HEK293T (cell line): ENCODE measurements around the gene TBX10.

ENCODE experiments used
- CTBP1 ChIP-seq: fragments of 450-650 bp; IDR thresholded peaks from 2 replicates; pipeline ENCODE4 v1.6.1; 2016; ENCODE audit warnings: borderline replicate concordance
- HDGF ChIP-seq: fragments of 450-650 bp; IDR thresholded peaks from 2 replicates; pipeline ENCODE4 v1.6.1; 2017; ENCODE audit warnings: antibody characterized with exemption, borderline replicate concordance
- L3MBTL2 ChIP-seq: fragments of 450-650 bp; conservative IDR thresholded peaks from 2 replicates; pipeline ENCODE4 v1.6.1; 2016; ENCODE audit warnings: mild to moderate bottlenecking
- SP1 ChIP-seq: fragments of 450-650 bp; IDR thresholded peaks from 2 replicates; pipeline ENCODE4 v1.6.1; 2017
- ZNF384 ChIP-seq: fragments of 450-650 bp; IDR thresholded peaks from 2 replicates; pipeline ENCODE4 v1.6.1; 2016
- TF ChIP-seq, protein P1 (sequence below): fragments of 450-650 bp; IDR thresholded peaks from 2 replicates; pipeline ENCODE4 v1.6.1; 2016

DNA sequence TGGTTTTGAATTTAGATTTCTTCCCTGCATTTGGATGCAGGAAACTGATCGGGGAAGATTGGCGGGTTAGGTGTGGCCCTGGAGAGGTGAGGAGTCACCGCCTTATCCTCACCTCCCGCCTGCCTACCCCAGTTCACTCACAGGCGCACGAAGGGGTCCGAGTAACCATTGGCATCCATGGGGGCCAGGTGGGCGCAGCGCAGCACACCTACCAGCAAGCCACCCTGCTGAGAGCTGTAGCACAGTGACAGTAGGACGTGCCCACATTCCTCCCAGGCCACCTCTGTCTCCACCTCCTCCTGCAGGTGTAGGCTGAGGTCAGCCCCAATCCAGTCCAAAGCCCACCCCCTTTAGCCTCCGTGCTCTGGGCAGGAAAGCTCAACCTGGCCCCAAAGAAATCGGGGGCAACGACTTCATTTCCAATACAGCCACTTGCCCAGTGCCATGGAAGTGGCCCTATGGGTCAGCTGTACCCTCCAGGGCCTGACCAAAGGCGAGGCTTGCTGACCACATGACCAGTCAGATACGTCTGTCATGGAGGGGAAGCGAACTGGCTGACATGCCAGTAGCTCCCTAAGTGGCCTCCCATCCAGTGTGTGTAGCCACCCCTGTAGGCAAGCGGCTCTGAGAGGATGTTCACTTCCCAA lies 26.1 kb downstream of the TBX10 start:
- TF ChIP-seq HDGF (no peak), SP1 (no peak), ZNF384 (no peak), CTBP1 (no peak), L3MBTL2 (no peak)
- TF ChIP-seq, protein P1, sequence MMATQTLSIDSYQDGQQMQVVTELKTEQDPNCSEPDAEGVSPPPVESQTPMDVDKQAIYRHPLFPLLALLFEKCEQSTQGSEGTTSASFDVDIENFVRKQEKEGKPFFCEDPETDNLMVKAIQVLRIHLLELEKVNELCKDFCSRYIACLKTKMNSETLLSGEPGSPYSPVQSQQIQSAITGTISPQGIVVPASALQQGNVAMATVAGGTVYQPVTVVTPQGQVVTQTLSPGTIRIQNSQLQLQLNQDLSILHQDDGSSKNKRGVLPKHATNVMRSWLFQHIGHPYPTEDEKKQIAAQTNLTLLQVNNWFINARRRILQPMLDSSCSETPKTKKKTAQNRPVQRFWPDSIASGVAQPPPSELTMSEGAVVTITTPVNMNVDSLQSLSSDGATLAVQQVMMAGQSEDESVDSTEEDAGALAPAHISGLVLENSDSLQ, result no peak
